ENCODE measurements around the gene KCNQ2.

DNA sequence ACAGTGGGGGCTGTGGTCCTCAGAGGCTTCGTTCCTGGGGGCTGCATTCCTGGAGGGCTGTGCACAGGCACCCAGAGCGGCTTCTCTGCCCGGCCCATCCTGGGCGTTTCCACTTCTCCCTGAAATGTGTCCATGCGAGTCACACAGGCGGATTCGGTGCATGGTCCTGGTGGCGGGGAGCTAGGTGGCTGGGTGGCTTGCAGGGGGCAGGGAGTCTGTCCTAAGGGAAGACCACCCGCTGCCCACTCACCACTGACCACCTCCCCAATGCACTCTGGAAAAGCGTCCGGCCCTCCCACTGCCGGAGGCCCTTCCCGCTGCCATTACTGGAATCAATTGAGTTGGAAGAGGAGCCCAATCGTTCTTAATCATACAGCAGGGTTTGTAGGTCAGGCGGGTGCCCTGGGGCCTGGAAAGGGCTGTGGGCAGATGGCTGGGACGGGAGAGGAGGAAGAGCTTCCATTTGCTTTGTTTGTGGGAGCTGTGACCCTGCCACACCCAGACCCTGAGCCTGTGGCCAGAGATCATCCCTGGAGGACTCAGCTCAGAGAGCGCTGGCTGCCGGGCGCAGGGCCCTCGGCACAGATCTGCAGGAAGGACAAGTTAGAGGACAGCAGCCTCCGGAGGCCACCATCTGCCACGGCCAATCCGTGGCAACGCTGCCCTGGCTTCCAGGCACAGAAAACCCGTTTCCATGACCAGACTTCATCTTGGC is 117.7 kb downstream of the KCNQ2 start:
- TF ChIP-seq CTCF (IDR thresholded peaks at IDR 0.05) (no peak), EP300 (IDR thresholded peaks at IDR 0.05) (no peak)

Measured in ovary (tissue), 3 donors.